CD4-positive, alpha-beta T cell treated with Interferon alpha-2 for 1 hour (primary cell): ENCODE results near the gene FPR3.
"Not testable (repeated sequence)": the region's sequence is repeated elsewhere in the genome, so short reads cannot be mapped to it uniquely, and the experiment has no call there.

Experiments used
- DNase-seq, 2 donors: peaks; one replicate each; pipeline ENCODE4 v3.0.0-alpha.2; 2020 to 2022

FPR3 gene

DNA sequence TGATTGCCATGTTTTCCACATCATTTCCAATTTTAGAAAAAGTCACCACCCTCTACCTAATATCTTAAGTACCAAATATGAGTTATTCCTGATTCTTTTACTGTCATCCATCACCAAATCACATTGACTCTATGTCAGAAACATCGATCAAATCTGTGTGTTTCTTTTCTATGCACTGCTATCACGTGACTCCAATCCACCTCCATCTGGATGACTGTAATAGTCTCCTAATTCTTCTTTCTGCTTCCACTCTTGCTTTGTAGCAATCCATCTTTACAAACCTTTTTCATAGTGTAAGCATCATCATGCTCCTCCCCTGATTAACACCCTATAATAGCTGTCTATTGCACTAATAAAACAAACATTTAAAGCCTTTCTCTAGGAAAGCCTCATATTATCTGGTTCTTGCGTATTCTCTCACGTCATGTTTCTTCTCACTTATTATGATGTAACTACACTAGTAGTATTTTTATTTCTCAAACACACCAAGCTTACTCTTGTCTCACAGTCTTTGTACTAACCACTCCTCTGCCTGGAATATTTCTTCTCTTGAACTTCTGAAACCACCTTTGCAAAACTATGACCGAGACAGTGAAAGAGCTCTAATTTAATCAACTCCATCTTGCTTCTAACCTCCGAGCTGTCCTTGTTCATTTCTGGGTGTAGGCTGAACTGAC is 10.7 kb upstream of the FPR3 start:
- no peak for DNase-seq

DNA sequence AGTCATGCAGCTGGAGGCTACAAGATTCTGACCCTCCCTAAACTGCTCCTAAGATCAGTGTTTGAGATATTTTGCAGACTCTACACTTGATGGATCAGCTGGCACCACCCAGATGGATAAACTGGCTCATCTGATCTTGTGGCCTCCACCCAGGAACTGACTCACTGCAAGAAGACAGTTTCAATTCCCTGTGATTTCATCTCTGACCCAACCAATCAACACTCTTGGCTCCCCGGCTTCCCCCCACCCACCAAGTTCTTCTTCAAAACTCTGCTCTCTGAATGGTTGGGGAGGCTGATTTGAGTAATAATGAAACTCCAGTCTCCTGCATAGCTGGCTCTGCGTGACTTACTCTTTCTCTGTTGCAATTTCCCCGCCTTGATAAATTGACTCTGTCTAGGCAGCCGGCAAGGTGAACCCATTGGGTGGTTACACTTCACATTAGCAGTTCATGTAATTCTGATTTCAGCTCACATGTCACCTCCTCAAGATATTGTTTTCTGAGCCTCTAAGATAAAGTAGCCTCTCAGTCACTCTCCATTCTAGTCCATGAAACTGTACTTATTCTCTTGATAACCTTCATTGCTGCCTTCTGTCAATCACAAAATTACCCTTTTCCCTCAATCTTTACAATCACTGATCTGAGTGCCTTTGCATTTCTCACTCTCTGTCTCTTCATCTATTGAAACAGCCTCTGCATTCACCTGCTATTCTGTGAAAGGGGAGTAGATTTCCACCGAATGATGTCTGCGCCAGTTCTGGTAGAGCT is 9.9 kb upstream of the FPR3 start:
- DNase-seq = peak; percentile 51 to 82

DNA sequence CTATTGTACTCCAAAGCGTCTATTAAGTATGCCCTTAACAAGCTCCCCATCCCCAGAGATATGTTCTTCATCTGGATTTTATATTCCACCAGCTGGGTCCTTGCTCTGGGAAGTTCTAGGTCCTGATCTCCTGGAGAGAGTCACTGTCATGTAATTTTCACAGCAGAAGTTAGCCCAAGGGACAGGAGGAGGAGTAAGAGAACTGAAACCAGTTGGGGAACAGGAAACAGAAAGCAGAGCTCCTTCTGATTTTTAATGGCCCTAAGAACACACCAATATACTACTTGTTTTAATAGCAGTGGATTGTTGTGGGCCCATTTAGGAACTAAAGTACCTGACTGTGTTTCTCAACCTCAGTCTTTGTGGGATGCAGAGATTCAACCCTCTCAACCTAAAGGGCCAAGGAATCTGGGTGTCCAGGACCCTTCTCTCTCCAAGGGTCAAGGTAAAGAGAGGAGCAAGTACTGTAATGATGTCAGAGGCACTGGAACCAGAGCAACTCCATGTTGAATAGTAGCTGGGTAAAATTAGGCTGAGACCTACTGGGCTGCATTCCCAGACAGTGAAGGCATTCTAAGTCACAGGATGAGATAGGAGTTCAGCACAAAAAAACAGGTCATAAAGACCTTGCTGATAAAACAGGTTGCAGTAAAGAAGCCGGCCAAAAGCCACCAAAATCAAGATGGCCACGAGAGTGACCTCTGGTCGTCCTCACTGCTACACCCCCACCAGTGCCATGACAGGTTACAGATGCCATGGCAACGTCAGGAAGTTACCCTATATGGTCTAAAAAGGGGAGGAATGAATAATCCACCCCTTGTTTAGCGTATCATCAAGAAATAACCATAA is 8.1 kb upstream of the FPR3 start:
- no peak for DNase-seq

GRCh38 chr19:51788029-51788428 is 6.9 kb upstream of the FPR3 start:
- DNase-seq = no peak

- no peak for DNase-seq
These were observed 5.7 kb upstream of the FPR3 start for GRCh38 chr19:51789061-51789795.

DNA sequence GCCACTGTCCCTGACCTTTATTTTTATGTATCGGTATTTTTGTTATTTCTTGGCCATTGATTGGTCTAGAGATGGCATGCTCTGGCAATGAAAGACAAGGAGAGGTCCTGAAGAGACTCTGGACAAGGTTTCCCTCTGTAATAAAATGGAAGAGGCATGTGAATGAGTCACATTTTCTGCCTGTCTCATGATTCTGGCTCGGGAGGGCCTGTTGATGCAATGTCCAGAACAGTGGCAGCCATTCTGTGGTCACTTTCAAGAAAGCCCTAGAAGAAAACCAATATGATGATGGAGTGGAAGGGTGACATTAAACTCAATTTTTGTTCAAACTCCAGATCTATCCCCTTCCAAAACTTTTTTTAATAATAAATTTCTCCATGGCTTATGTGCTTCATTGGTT is 2.0 kb upstream of the FPR3 start:
- DNase-seq = no peak

DNA sequence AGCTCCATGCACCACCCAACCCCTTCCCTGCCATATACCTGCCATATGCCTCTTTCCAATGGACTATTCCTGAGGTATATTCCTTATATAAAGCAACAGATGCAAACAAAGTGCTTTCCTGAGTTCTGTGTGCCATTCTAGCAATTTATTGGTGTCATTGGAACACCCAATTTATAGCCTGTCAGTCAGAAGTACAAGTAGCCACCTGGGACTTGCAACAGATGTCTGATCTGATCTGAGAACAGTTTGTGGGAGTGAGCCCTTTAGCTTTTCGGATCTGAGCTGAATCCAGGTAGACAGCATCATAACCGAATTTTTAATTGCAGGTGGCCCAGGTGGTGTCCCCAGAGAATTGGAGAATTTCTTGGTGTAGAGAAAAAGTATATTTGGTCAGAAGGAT is 963 bp upstream of the FPR3 start:
- DNase-seq = no peak

- DNase-seq = no peak
These were observed 1.3 kb downstream of the FPR3 start for GRCh38 chr19:51796195-51796679.

- no peak for DNase-seq
These were observed 2.5 kb downstream of the FPR3 start for GRCh38 chr19:51797480-51797879.

DNA sequence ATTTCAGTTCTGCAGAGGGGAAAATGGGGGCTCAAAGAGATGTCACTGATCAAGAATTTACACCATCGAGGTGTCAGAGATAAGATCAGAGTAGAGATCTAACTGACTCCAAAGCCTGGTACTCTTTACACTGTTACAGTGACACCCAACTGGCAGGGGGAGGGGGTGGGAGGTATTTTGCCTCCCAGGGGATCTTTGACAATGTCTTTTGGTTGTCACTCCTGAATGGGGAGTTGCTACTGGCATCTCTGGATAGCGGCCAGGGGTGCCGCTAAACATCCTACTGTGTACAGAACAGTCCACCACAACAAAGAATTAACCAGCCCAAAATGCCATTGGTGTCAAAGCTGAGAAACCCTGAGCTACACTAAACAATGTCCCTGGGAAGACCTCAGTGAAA is 3.1 kb downstream of the FPR3 start:
- no peak for DNase-seq

DNA sequence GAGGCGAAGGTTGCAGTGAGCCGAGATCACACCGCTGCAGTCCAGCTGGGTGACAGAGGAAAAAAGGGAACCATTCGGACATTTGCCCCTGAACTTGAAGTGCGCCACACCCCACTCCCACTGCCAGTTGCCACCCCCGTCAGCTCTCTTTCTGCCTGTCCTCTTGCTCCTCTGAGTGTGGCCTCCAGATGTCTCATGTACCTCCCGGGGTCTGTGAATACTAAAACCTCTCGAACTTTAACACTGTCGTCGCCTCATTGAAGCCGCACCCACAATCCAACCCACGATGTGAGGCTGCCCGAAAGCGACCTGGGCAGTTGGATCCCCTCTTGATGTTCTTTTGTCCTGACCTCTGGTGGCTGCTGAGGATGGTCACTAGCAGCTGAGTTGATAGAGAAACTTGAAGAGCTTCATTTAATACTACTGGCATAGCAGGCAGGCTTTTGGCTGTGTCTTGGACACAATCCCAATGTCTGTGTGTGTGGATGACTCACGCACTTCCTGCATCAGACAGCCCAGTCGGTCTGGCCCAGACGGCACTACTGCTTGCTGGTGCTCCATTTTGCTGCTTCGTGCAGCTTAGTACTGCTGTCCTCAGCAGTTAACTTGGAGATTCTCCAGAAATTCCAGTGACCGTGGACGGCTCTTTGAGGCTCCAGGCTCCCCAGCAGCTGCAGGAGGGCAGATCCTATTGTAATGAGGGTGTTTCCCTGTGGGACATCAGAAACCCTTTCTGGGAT is 4.2 kb downstream of the FPR3 start:
- peak in 1 of 2 donors; percentile 50 for DNase-seq

GRCh38 chr19:51799774-51800472 is 5.0 kb downstream of the FPR3 start:
- no peak for DNase-seq

DNA sequence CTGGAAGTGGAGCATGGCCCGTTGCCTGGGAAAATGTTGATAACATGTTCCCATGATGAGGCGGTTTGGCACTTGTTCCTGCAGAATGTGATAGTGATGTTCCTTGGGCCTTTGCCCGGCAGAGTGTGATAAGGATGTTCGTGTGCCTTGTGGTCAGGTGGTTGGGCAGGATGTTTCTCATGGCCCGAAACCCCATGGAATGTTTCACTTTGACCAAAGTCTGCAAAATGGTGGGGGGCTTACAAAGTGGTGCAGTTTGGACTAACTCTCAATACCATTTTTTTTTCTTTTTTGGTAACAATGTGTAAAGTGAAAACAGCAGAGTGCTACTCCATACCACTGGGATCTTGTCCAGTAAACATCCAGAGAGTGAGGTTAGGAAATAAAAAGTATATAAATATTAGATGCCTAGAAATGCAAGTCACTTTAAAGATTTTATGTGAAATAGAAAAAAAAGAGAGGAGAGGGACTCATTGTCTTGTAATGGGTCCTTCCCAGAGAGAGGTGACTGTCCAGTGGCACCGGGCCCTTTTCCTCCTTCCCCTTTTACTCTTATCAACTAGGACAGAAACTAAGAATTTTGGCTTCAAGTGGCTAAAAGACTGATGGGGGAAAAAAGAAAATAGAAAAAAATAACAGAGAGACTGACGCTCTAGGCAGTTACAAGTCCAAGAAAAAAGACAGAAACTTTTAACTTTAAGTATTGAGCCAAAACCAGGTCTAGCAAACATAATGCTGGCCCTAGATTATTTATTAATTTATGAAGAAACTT is 5.7 kb downstream of the FPR3 start:
- no peak for DNase-seq

DNA sequence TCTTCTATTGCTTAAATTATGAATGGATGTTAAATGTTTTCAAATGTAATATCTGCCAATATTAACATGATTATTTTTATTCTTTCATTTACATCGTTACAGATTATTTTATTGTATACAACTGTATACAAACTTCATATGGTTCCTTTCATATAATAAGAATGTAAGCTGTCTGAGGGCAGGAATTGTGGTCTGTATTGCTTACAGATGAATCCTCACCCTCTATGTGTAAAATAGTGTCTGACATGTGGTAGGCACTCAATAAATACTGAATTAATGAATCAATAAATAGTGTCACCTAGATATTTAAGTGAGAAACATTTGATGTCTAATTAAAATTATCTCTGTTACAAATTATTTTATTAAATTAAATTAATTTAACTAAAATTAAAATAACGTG is 7.8 kb downstream of the FPR3 start:
- DNase-seq = no peak

DNA sequence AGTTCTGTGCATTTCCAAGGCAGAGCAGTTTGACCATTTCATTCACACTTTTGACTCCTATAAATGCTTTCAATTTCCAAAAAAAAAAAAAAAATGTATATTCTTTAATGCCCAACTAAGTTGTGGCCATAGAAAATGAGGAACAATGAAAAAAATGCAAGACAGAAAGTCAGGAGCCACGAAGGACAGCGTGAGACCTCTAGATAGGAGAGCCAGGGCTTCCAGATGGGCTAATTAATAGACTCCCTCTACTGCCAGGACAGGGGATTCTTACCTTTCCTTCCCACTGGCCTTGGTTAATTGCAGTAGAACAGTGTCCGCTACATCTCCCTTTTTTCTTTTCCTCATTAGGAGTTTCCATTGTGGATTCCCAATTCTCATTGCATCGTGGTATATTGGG is 8.6 kb downstream of the FPR3 start:
- no peak for DNase-seq

- DNase-seq = no peak
These were observed 9.0 kb downstream of the FPR3 start for GRCh38 chr19:51803967-51804366.

DNA sequence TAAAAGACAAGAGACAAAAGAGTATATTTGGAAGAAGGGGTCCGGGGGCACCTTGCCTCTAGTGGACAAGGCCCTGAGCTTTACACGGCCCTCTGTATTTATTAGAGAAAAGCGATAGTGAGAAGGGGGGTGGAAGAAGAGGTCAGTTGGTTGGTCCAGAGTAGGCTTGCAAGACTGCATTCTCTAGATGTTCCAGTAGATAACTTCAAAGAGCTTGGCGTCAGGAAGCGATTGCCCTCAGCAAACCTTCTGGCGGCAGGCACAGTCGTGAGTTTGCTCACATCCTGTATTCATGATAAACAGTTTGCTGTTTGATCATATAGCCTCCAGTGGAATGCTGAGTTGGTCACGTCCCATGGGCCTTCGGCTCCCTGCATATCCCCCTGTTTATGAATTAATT is 9.8 kb downstream of the FPR3 start:
- DNase-seq = not testable (repeated sequence)

GRCh38 chr19:51805396-51805795 is 10.4 kb downstream of the FPR3 start:
- not testable (repeated sequence) for DNase-seq

DNA sequence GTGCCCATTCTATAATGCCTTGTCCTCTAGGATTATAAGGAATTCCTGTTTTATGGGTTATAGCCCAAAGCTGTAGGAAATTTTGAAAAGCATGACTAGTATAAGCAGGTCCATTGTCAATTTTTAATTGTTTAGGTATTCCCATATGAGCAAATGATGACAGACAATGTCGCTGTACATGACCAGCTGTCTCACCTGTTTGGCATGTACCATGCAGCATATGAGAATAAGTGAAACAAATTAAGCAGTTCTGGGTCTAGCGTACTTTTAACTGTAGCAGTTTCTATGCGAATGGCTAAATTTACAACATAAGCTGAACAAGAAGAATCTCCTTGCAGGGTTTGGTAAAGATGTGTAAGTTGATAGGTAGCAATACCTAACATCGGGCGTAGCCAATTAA is 11.6 kb downstream of the FPR3 start:
- not testable (repeated sequence) for DNase-seq

GRCh38 chr19:51807111-51807701 is 12.2 kb downstream of the FPR3 start:
- no peak for DNase-seq
